ENCODE data around the gene MED23. TPM values are rescaled to one million over a fixed set of nuclear protein-coding genes. Genes with fewer than 3 reads are reported as not detected.
A peak's percentile ranks its signal among the peaks of the same experiment; 100 is the strongest.

Gene MED23
- total RNA-seq, 1 donor: 54.4 TPM

GRCh38 chr6:131587909-131588308 lies 40.1 kb downstream of the MED23 start:
- no peak for TF ChIP-seq CTCF (IDR thresholded peaks at IDR 0.05; ENCODE audit: insufficient read depth, low read depth, low read length)
- H3K4me3 ChIP-seq (ENCODE audit: low read depth, low read length): no peak overlapping the region
- DNase-seq (ENCODE audit: low read depth): no peak

- H3K4me3 ChIP-seq (ENCODE audit: low read depth, low read length): no peak overlapping the region
- no peak for DNase-seq (ENCODE audit: low read depth)
- no peak for TF ChIP-seq CTCF (IDR thresholded peaks at IDR 0.05; ENCODE audit: insufficient read depth, low read depth, low read length)
Measured at GRCh38 chr6:131586543-131586942, 41.5 kb downstream of the MED23 start.

GRCh38 chr6:131581523-131581922 lies 46.5 kb downstream of the MED23 start:
- DNase-seq (ENCODE audit: low read depth): no peak
- no peak for TF ChIP-seq CTCF (IDR thresholded peaks at IDR 0.05; ENCODE audit: insufficient read depth, low read depth, low read length)
- no peak overlapping the region for H3K4me3 ChIP-seq (ENCODE audit: low read depth, low read length)

- no peak overlapping the region for H3K4me3 ChIP-seq (ENCODE audit: low read depth, low read length)
- TF ChIP-seq CTCF (IDR thresholded peaks at IDR 0.05; ENCODE audit: insufficient read depth, low read depth, low read length): no peak
- peak; percentile 6 for DNase-seq (ENCODE audit: low read depth)
Measured at GRCh38 chr6:131575834-131576478, 52.1 kb downstream of the MED23 start.

- H3K4me3 ChIP-seq (ENCODE audit: low read depth, low read length): no peak overlapping the region
- DNase-seq (ENCODE audit: low read depth): no peak
- no peak for TF ChIP-seq CTCF (IDR thresholded peaks at IDR 0.05; ENCODE audit: insufficient read depth, low read depth, low read length)
Measured at GRCh38 chr6:131574686-131575085, 53.4 kb downstream of the MED23 start.

- no peak for DNase-seq (ENCODE audit: low read depth)
- TF ChIP-seq CTCF (IDR thresholded peaks at IDR 0.05; ENCODE audit: insufficient read depth, low read depth, low read length): no peak
- no peak overlapping the region for H3K4me3 ChIP-seq (ENCODE audit: low read depth, low read length)
Measured at GRCh38 chr6:131574133-131574532, 53.9 kb downstream of the MED23 start.

Data from fibroblast of villous mesenchyme (primary cell).